HFFc6 (cell line): Measurements from ENCODE around the gene RFX6. TPM values are rescaled to one million over a fixed set of nuclear protein-coding genes. Genes with fewer than 3 reads are reported as not detected.

Experiments used
- DNase-seq: peaks from one replicate; pipeline ENCODE4 v3.0.0-alpha.2; 2018
- H3K27ac Mint-ChIP-seq: 2 replicates; pipeline ENCODE4 v1.8.0; 2020; ENCODE audit warnings: mild to moderate bottlenecking, mixed read lengths
- H3K27me3 Mint-ChIP-seq: 2 replicates; pipeline ENCODE4 v1.8.0; 2021; ENCODE audit warnings: mild to moderate bottlenecking, moderate library complexity, mixed read lengths; ENCODE audit not compliant: insufficient read depth
- H3K36me3 Mint-ChIP-seq: 2 replicates; pipeline ENCODE4 v1.8.0; 2021; ENCODE audit warnings: low read depth, mixed read lengths
- H3K4me1 Mint-ChIP-seq: 2 replicates; pipeline ENCODE4 v1.8.0; 2020; ENCODE audit warnings: low read depth, mixed read lengths
- H3K4me3 Mint-ChIP-seq: 2 replicates; pipeline ENCODE4 v1.8.0; 2020; ENCODE audit warnings: mild to moderate bottlenecking, moderate library complexity, mixed read lengths
- H3K9me3 Mint-ChIP-seq: 2 replicates; pipeline ENCODE4 v1.8.0; 2020; ENCODE audit warnings: mild to moderate bottlenecking, mixed read lengths
- CTCF ChIP-seq: fragments of 200-600 bp; sonication (generic); IDR thresholded peaks from 2 replicates; pipeline ENCODE4 v1.5.0; 2021; ENCODE audit warnings: antibody characterized with exemption, mild to moderate bottlenecking
- total RNA-seq, 6 experiments: library from RNA; stranded (reverse); fragmentation: NEBNext Ultra II Directional; extraction: Animal tissue kit (Norgen Biotek cat#: 25700); gene quantifications; 2 replicates in 1 of 6; 3 replicates in 5 of 6; pipeline ENCODE4 v1.2.3, GENCODE V29; 2021

The RFX6 gene
- total RNA-seq, 6 experiments from 2014 or later = not detected

- H3K27me3 Mint-ChIP-seq = peaks cover 2% of the 10 kb centered on the region; the same call in 1 of the 2 replicates
- no peaks in the 10 kb centered on the region for H3K9me3 Mint-ChIP-seq
- H3K4me1 Mint-ChIP-seq = no peaks in the 10 kb centered on the region
- no peak overlapping the region for H3K4me3 Mint-ChIP-seq
- H3K27ac Mint-ChIP-seq = no peak overlapping the region
- peak; percentile 4 for DNase-seq
- TF ChIP-seq CTCF = no peak
- H3K36me3 Mint-ChIP-seq = no peaks in the 10 kb centered on the region
Measured at GRCh38 chr6:116975600-116975999, 98.6 kb downstream of the RFX6 start.

GRCh38 chr6:116979560-116979959 is 102.5 kb downstream of the RFX6 start:
- no peaks in the 10 kb centered on the region; the same call in 1 of the 2 replicates for H3K27me3 Mint-ChIP-seq
- no peak for TF ChIP-seq CTCF
- no peak overlapping the region for H3K27ac Mint-ChIP-seq
- no peaks in the 10 kb centered on the region for H3K9me3 Mint-ChIP-seq
- H3K36me3 Mint-ChIP-seq = no peaks in the 10 kb centered on the region
- H3K4me3 Mint-ChIP-seq = no peak overlapping the region
- no peak for DNase-seq
- H3K4me1 Mint-ChIP-seq = no peaks in the 10 kb centered on the region

Other genes starting within 250 kb of the RFX6 start
- 10 to 100 TPM in 1 of 6 experiments, 1 to 10 TPM in 5; 7.7 to 10.2 (median 9.0) TPM for gene ZUP1, start 208.5 kb upstream of the RFX6 start, total RNA-seq
- 1 to 10 TPM; 6.7 to 9.7 (median 8.8) TPM for gene KPNA5, start 196.0 kb upstream of the RFX6 start, total RNA-seq
- gene FAM162B, start 111.5 kb upstream of the RFX6 start, total RNA-seq = 10 to 100 TPM in 1 of 6 experiments, 1 to 10 TPM in 5; 4.5 to 10.9 (median 5.3) TPM
- not detected for gene GPRC6A, start 48.2 kb upstream of the RFX6 start, total RNA-seq